Esophagus squamous epithelium (tissue), 5 donors: Measurements from ENCODE around the gene CNNM1. TPM values are rescaled to one million over a fixed set of nuclear protein-coding genes. Genes with fewer than 3 reads are reported as not detected.

ENCODE experiments used
- DNase-seq: peaks from one replicate; lab custom pipeline; 2025; lab: John Stamatoyannopoulos, UW
- H3K27ac ChIP-seq, 4 donors: fragments of 200-600 bp; sonication (generic); one replicate each; pipeline ENCODE4 v1.5.1; 2016 to 2019; ENCODE audit warnings: mild to moderate bottlenecking in 1 of 4
- H3K27me3 ChIP-seq, 4 donors: fragments of 200-600 bp; sonication (generic); 1 replicate in 3 of 4; 2 replicates in 1 of 4; pipeline versions ENCODE4 v1.5.1 to v1.6.0; 2017 to 2021; ENCODE audit warnings: antibody characterized with exemption in 1 of 4
- H3K36me3 ChIP-seq, 3 donors: fragments of 200-600 bp; sonication (generic); one replicate each; pipeline ENCODE4 v1.5.1; 2016 to 2019
- H3K4me1 ChIP-seq, 3 donors: fragments of 200-600 bp; sonication (generic); one replicate each; pipeline ENCODE4 v1.5.1; 2017 to 2019
- H3K4me3 ChIP-seq, 4 donors: fragments of 200-600 bp; sonication (generic); 1 replicate in 3 of 4; 2 replicates in 1 of 4; pipeline ENCODE4 v1.5.1; 2016 to 2019; ENCODE audit warnings: mild to moderate bottlenecking in 2 of 4, moderate library complexity in 1 of 4
- H3K9me3 ChIP-seq, 3 donors: fragments of 200-600 bp; sonication (generic); one replicate each; pipeline ENCODE4 v1.5.1; 2016 to 2019
- POLR2A ChIP-seq, 4 donors: fragments of 450-650 bp; IDR thresholded peaks; one replicate each; pipeline ENCODE4 v1.6.1; 2017; ENCODE audit warnings: antibody characterized with exemption in 4 of 4, mild to moderate bottlenecking in 4 of 4, moderate library complexity in 3 of 4
- WGBS, 2 donors: methylation state at CpG; one replicate each; pipeline ENCODE4 v1.1.5; 2018; 5-methylcytosine and 5-hydroxymethylcytosine counted together
- intact Hi-C: fragments of 100-400 bp; cut with DNase I; formaldehyde crosslinking; loops from one replicate; pipeline ENCODE4 v1.15.0; 2022
- total RNA-seq, 4 donors: library from RNA; depleted of rRNA; stranded (reverse); fragments of >200 nt; gene quantifications; one replicate each; pipeline ENCODE4 v1.1.0, GENCODE V29; 2016
- TF ChIP-seq, protein P1 (sequence below), 6 experiments: fragments of 450-650 bp in 4 of 6; fragments of 200-600 bp in 2 of 6; sonication (generic) in 2 of 6; IDR thresholded peaks; one replicate each; pipeline ENCODE4 v1.5.1; 2016 to 2019; ENCODE audit warnings: antibody characterized with exemption in 6 of 6, mild to moderate bottlenecking in 4 of 6, moderate library complexity in 4 of 6
- donor health status: DM: yes; HTN: yes; CAD: no.

CNNM1 gene
- total RNA-seq, 4 donors from 2014 or later: 1.8 to 2.7 (median 2.1) TPM

- Histone ChIP-seq H3K36me3 (peaks cover 0 to 39% (median 0%) of the 10 kb centered on the region in 3 donors), H3K4me1 (peaks cover 4 to 34% (median 8%) of the 10 kb centered on the region in 3 donors), H3K27me3 (no peaks in the 10 kb centered on the region), H3K27ac (no peak overlapping the region), H3K9me3 (no peaks in the 10 kb centered on the region), H3K4me3 (no peak overlapping the region)
- DNase-seq: no peak
- no peak for TF ChIP-seq POLR2A (IDR thresholded peaks at IDR 0.05)
- TF ChIP-seq, protein P1, sequence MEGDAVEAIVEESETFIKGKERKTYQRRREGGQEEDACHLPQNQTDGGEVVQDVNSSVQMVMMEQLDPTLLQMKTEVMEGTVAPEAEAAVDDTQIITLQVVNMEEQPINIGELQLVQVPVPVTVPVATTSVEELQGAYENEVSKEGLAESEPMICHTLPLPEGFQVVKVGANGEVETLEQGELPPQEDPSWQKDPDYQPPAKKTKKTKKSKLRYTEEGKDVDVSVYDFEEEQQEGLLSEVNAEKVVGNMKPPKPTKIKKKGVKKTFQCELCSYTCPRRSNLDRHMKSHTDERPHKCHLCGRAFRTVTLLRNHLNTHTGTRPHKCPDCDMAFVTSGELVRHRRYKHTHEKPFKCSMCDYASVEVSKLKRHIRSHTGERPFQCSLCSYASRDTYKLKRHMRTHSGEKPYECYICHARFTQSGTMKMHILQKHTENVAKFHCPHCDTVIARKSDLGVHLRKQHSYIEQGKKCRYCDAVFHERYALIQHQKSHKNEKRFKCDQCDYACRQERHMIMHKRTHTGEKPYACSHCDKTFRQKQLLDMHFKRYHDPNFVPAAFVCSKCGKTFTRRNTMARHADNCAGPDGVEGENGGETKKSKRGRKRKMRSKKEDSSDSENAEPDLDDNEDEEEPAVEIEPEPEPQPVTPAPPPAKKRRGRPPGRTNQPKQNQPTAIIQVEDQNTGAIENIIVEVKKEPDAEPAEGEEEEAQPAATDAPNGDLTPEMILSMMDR (IDR thresholded peaks at IDR 0.05): no peak
- intact Hi-C loops: no loop called here
- WGBS, 2 donors: 73 to 75% methylated on average over 3 of the region's 3 CpGs
Observed at GRCh38 chr10:99426689-99427088, 97.5 kb downstream of the CNNM1 start.

DNA sequence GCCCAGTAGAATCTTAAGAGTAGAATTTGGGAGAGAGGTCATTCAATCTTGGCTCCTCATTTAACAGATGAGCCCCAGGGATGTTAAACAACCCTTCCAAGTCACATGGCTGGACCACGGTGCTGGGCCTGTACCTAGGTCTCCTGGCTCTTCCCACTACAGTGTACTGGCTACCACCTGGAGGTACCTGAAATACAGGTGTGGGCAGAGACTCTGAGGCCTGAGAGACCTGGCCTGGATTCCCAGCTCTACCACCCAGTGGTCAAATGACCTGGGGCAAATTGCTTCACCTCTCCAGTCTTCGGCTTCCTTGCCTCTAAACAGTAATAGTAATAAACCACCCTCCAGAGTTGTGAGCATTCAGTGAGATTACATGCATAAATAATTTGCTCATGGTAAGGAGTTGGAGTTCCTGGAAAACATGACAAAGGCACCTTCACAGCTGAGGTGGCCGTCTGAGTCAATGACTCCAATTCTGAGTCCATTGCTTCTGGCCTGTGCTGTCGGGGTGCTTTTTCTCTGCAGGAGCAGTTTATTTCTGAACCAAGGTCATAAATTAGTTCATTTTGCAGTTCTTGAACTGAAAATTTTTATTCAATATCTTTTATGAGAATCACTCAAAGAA, 98.5 kb downstream of the CNNM1 start:
- no peak overlapping the region for H3K4me3 ChIP-seq
- no peak for DNase-seq
- no peaks in the 10 kb centered on the region for H3K27me3 ChIP-seq
- no peak overlapping the region for H3K27ac ChIP-seq
- H3K4me1 ChIP-seq: peaks cover 4 to 44% (median 11%) of the 10 kb centered on the region in 3 donors
- 57 to 74% methylated on average over 3 to 4 of the region's 4 CpGs for WGBS, 2 donors
- peaks cover 0 to 36% (median 0%) of the 10 kb centered on the region in 3 donors for H3K36me3 ChIP-seq
- TF ChIP-seq POLR2A (IDR thresholded peaks at IDR 0.05): no peak
- TF ChIP-seq, protein P1 (IDR thresholded peaks at IDR 0.05): no peak
- intact Hi-C loops: no loop called here
- H3K9me3 ChIP-seq: no peaks in the 10 kb centered on the region

- H3K36me3 ChIP-seq: peaks cover 0 to 27% (median 0%) of the 10 kb centered on the region in 3 donors
- peaks cover 4 to 63% (median 11%) of the 10 kb centered on the region in 3 donors for H3K4me1 ChIP-seq
- WGBS, 2 donors: 18 to 28% methylated on average over 6 of the region's 6 CpGs
- intact Hi-C loops: no loop called here
- no peak for TF ChIP-seq POLR2A (IDR thresholded peaks at IDR 0.05)
- TF ChIP-seq, protein P1 (IDR thresholded peaks at IDR 0.05): no peak
- peak overlapping the region; percentile 84 to 98 (median 97) for H3K27ac ChIP-seq
- H3K4me3 ChIP-seq: peak overlapping the region; percentile 60 to 92 (median 80)
- H3K9me3 ChIP-seq: no peaks in the 10 kb centered on the region
- H3K27me3 ChIP-seq: no peaks in the 10 kb centered on the region
- no peak for DNase-seq
Observed at GRCh38 chr10:99429517-99430095, 100.5 kb downstream of the CNNM1 start.

- intact Hi-C loops: no loop called here
- no peaks in the 10 kb centered on the region for H3K27me3 ChIP-seq
- H3K36me3 ChIP-seq: peaks cover 0 to 22% (median 0%) of the 10 kb centered on the region in 3 donors
- WGBS, 2 donors: 7 to 9% methylated on average over 10 to 14 of the region's 14 CpGs
- no peak for DNase-seq
- no peak for TF ChIP-seq POLR2A (IDR thresholded peaks at IDR 0.05)
- TF ChIP-seq, protein P1 (IDR thresholded peaks at IDR 0.05): no peak
- peak overlapping the region; percentile 60 to 92 (median 80) for H3K4me3 ChIP-seq
- H3K27ac ChIP-seq: peak overlapping the region; percentile 84 to 98 (median 97)
- H3K4me1 ChIP-seq: peaks cover 4 to 65% (median 11%) of the 10 kb centered on the region in 3 donors
- no peaks in the 10 kb centered on the region for H3K9me3 ChIP-seq
Observed at GRCh38 chr10:99430116-99430450, 100.9 kb downstream of the CNNM1 start.
